Suppressor macrophage treated with lipopolysaccharide for 4 hours (primary cell): ENCODE data around the gene TBC1D14.

Experiments
- DNase-seq: peaks from one replicate; pipeline ENCODE4 v3.0.0-alpha.2; 2020

TBC1D14 gene

DNA sequence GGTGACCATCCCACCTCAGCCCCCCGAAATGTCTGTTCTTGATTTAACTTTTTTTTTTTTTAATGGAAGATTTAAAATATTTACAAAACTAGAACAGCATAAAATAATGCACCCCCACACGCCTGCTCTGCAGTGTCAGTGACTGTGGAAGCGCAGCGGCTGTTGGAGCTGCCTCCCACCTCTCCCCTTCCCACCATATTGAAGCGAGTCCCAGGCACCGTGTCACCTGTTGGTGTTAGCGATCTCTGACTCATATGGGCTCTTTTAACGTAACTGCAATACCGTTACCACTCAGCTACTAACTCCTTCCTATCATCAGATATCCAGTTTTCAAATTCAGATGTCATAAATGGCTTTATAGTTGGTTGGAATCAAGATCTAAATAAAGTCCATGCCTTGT, 116.5 kb downstream of the TBC1D14 start:
- DNase-seq, result no peak

DNA sequence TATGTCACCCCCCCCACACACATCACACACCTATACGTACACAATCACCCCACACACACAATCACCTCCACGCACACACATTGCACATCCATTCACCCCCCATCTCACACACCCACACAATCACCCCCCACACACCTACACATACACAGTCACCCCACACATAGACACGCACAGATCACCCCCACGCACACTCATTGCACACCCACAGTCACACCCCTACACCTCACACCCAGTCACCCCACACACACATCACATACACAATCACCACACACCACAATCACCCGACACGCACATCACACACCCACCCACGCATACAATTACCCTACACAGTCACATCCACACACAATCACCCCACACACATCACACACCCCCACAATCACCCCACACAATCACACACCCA, 117.7 kb downstream of the TBC1D14 start:
- DNase-seq, result no peak

DNA sequence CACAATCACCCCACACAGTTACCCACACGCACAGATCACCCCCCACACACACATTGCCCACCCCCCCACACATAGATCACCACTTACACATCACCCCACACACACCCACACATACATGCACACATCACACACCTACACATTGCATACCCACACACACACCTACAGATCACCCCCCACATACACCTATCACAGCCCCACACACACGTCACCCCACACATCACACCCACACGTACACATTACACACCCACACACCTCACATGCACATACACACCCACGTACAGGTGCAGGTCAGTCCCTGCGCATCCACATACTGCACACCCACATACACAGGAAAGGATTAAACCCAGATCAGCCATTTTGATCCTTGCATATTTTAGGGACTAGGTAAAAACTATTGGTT, 118.3 kb downstream of the TBC1D14 start:
- DNase-seq, result no peak

DNA sequence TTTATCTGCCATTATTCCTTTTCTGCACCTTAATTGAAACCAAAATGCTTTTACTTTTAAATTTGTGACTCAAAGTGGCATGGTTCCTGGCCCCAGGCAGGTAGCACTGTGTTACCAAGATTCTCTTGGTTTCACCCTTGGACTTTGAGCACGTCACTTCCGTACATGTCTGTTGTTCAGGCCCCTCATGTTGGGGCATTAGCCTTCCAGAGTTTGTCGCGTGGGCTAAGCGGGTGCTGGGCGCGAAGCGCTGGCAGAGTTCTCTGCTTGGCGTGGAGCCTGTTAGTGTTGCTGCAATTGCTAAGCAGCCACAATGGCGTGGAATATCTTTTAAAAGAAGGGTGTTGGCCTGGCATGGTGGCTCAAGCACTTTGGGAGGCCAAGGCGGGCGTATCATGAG, 119.6 kb downstream of the TBC1D14 start:
- no peak for DNase-seq

DNA sequence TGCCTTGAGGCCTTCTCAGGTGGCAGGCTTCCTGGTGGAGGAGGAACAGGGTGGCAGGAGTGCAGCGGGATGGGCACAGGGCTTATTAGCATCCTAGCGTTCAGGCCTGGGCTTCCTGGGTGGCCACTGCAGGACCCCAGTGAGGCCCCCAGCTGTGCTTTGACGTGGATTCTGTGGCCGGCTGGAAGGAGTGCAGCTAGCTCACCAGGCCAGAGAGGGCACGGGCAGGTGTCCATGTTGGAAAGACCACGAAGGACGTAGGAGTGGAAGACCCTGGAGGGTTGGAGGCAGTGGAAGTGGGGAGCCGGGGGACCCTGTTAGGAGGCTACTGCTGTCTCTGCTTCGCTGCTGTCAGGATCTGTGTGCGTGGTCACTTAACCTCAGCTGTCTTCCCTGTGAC, 120.3 kb downstream of the TBC1D14 start:
- no peak for DNase-seq

DNA sequence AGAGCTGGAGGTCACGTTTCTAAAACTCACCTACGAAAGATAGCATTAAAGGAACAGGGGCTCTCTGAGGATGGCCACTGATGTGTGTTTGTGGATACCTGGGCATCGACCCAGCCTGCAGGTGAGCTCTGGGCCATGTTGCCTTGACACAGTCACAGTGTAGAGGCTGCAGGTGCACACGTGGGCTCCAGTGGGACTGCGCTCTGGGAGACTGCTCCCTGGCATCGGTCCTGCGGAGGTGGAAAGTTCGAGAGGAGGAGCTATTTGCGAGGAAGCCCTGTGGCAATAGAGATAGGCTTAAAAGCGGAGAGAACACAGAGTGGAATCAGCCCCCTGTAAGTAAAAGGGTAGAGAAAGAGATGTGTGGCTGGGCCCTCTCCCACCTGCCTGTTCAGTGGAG, 121.2 kb downstream of the TBC1D14 start:
- no peak for DNase-seq

DNA sequence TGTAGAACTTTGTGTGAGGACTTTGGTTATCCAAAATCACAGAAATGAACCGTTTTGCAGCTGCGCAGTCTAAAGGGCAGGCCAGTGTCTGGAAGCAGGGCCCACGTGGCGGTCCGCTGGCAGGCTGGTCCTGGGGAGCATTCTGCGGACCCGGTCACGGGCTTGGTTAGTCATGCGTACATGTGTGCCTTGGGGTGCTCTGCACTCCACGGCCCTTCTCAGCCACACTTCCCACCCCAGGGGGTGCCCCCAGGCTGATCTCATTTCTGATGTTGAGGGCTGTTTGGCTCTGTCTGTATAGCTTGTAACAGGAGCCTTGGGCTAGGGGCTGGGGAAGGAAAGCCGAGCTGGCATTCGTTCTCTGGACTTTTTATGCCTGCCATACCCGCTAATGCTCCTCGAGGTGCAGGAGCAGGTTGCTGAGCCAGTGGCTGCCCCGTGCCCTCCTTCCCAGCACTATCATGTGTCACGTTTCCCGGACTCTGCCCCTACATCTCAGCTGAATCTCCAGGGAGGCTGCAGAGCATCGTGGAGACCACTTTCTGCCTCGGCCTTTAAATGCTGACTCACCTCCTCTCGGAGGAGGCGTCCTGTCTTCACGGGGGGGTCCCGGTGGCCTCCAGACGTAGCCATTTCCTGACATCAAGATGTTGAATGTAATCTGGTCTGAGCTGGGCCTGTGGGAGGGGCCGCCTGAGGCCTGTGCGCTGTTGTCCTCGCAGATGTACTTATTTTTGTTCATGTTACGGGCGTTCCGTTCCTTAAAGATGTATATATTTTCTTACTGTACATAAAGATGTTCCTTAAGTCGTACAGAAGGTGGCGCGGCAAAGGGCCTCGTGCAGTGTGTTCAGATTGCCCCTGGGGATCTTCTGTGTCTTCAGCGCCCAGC, 122.2 kb downstream of the TBC1D14 start:
- no peak for DNase-seq

DNA sequence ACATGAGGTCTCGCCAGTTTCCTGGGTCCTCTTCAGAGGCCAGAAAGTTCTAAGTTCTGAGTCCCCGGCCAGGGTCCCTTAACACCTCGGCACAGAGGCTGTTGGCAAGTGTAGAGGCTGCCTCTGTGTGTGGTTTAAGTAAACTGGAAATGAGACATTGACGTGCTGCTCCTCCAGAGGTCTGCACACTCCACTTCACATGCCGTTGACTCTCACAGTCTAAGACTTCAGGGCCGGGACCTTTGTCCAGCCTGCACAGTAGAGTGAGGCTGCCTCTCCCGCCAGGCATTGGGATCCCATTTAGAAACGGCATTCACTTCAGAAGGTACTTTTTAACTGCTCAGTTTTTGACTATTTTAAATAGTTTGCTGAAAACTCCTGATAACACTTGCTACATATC, 123.0 kb downstream of the TBC1D14 start:
- no peak for DNase-seq

DNA sequence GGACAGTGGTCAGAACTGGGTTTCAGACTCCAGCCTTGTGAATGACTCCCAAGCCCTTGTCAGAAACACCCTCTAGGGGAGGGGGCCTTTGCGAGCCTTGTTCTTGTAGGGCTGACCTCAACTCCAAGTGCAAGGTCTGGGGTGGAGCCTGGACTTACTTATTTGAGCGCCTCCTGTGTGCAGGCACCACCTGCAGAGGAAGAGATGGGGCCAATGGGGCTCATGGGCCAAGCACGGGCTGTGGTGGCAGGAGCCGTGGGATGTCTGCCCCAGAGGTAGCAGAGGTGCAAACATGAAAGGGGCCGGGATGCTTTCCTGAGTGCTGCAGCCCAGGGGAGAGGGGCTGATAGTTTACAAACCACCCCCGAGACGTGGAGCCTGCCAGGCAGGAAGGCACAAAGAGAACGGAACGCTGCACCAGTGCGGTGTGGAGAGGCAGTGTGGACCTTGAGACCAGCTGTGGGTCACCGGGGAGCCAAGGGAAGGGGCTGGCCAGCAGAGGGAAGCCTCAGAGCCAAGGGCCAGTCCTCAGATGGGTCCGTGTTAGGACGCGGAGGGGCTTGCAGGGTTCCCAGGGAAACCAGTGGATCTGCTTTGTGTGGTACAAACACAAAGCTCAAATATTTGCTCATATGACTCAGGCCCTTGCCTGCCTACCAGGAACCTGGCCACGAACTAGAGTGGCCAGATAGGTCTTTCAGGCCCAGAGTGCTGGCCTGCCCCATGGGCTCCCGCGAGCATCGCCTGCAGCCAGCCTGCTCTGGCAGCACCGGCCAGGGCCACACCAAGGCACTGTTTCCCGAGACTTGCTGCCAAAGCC, 124.8 kb downstream of the TBC1D14 start:
- no peak for DNase-seq

DNA sequence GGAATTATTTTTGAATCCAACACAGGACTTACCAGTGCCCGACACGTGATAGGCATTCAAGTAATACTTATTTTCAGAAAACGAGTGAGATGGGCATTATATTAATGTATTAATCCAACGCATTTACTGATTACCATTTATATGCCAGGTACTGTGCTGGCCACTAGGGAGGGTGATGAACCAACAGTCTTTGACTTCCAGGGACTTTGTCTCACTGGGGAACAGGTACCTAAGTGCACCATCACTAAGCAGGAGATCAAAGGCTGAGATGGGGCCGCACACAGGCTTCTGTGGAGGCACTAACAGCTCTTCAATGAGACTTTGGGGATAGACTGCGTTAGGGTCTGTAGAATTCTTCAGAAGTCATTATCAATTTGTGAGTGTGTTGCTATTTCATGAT, 127.8 kb downstream of the TBC1D14 start:
- no peak for DNase-seq

DNA sequence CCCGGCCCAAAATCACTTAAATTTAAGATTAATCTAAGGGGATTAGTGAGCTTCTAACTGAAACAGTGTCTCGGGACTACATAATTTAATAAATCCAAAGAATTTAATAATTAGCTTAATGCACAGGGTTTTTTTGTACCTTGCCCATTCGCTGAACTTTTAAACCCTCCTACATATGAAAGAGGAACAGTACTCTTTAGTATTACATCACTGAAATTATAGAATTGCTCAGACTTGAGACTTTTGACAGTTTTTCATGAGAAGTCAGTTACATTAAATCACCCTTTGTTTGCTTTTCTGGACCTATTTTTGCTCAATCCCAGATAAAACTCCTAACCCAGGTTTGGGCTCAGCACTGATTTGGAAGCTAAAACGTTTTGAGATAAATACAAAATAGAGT, 131.1 kb downstream of the TBC1D14 start:
- peak; percentile 52 for DNase-seq

DNA sequence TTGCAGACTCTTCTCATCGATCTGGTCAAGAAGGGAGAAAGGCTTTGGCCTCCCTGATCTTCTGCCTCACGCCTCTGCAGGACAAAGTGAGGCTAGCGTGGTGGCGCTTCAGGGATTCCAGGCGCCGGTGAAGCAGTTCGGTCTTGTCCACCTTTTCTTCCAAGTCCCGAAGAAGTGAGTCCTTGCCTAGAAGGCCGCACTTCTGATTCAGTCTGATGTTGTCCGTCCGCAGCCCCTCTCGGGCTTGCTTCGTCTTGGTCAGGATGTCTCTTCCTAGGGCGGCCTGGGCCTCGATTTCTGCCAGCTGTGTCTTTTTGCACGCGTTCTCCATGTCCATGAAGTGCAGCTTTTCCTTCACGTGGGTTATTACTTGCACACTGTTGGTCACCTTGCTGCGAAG, 131.6 kb downstream of the TBC1D14 start:
- DNase-seq, result no peak

DNA sequence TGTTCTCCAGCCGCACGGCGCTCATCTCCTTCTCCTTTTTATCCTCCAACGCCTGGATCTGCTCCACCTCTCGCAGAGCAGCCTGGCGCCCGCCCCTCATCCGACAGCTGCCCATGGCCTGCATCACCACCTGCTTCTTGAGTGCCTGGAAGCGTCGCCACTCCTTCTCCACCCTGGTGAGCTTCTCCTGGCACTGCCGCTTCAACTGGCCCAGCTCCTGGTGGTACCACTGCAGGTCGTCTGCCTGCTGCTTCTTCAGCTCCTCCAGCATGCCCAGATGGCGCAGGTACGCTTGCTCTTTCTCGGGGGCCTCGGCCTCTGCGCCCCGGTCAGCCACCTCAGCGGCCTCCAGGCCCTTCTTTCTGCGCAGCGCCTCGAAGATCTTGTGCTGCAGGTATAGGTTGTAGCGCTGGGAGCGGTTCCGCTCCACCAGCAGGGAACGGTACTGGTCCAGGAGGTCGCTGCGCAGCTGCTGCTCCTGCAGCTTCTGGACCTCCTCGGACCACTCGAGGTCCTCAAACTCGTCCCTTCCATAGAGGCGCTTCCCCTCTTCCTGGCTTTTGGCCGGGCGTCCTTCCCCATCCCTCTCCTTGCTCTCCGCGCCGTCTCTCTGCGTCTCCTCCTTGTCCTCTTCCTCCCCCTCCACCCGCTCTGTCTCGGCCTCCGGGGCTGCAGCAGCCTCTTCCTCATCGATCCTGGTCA, 132.3 kb downstream of the TBC1D14 start:
- no peak for DNase-seq

DNA sequence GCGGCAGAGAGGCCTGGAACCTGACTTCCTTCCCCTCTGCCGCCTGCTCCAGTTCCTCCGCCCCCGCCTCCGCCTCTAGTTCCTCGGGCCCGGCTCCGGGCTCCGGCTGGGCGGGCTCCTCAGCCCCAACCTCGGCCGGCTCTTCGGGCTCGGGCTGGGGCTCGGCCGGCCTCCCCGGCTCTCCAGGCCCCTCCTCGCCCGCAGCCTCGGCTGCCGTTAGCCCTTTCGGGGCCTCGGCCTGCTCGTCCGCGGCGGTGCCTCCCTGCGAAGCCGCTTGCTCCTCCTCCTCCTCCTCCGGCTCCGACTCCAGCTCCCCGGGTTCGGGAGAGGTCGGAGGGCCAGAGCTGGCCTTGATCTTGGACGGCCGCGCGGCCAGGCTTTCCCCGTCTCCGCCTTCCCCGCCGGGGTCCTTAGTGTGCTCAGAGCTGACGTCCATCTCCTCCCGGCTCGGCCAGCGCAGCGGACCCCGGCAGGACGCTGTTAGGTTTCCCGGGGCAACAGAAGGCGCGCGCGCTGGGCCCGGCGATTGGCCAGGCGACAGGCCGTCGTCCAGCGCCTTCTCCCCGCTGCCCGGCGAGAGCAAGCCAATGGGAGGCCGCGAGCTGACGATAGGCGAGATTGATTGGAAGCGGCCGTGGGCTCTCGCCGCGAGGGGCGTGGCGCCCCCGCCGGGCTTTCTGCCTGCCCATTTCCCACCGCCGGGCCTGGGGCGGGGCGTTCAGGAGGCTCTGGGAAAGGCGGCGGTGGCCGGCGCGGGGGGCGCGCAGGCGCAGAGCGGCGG, 133.1 kb downstream of the TBC1D14 start:
- DNase-seq, result peak; percentile 99

DNA sequence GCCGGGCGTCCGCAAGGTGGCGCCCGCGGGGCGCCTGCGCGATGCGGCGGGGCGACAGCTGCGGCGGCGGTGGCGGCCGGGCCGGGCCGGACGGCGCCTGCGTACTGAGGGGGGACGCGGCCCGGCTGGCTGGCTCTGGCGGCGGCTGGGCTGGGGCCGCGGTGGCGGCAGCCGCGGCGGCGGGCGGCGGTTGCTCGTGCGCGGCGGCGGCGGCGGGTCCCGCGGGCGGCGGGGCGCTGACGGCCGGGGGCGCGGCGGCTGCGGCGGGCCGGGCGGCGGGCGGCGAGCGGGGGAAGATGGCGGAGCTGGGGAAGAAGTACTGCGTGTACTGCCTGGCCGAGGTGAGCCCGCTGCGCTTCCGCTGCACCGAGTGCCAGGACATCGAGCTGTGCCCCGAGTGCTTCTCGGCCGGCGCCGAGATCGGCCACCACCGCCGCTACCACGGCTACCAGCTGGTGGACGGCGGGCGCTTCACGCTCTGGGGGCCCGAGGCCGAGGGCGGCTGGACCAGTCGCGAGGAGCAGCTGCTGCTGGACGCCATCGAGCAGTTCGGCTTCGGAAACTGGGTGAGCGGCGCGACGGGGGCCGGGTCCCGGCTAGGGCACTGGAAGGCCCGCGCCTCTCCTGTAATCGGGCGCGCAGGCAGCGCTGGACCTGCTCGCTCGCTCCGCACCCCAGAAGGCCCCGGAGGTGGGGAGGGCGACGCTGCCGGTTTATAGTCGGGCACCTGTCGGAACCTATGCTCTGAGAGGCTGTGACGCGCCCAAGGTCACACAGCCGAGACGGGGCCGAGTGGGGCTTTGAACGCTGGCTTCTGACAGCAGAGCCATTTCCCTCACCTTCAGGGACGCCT, 133.9 kb downstream of the TBC1D14 start, which contains the start of gene TADA2B:
Gene TADA2B (plus strand): TSS at position 89 of the 853 bp plus-strand sequence. CDS start 208 bp downstream, at position 297.
- DNase-seq, result no peak

DNA sequence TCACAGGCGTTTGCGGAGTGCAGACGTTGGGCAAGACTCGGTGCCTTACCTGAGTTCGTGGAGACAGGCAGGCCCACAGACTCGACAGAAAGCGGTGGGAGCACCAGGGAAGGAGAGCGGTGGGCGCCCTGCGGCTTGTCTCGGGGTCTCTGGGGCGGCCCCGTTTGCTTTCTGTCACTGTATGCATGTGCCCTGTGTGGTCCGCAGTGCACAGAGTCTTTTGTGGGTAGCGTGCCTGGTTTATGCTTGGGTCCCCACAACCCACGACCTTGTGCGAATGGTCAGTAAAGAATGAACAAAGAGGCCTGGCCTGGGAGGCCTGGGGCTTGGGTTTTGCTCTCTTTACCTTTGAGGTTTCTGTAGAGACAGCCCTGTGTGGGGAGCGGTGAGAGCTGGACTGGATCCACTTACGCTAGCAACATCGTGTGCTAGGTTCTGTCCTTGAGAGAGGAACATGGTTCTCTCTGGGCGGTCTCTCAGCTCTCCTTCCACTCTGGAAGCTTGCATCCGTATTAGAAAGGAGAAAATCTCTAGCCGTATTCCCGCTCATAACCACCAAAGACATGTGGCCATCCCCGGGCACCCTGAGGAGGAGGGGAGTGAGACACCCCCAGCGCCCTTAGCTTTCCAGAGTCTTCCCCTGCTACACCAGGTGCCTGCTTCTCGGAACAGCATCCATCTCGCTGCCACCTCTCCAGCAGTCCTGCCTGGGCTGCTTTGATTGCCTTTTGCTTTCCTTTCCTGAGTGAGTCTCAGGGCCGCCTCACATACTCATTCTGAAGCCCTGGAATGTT, 134.7 kb downstream of the TBC1D14 start:
- DNase-seq, result no peak

DNA sequence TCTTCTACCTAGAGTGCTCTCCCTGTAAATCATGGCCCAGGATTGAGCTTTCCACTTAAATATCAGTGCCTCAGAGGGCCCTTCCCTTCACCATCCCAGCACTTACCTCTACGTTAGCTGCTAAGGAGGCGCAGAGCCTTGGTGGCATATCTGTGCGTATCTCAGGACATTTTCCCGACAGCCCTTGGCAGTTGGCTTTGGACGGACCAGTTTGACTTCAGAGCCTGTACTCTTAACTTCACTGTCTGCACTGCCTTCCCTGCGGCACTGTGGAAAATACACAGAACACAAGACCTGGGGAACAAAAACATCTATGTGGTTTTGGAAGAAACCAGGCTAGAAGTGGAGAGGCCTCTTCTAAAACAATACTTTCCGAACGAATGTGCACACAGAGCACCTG, 135.9 kb downstream of the TBC1D14 start:
- no peak for DNase-seq

DNA sequence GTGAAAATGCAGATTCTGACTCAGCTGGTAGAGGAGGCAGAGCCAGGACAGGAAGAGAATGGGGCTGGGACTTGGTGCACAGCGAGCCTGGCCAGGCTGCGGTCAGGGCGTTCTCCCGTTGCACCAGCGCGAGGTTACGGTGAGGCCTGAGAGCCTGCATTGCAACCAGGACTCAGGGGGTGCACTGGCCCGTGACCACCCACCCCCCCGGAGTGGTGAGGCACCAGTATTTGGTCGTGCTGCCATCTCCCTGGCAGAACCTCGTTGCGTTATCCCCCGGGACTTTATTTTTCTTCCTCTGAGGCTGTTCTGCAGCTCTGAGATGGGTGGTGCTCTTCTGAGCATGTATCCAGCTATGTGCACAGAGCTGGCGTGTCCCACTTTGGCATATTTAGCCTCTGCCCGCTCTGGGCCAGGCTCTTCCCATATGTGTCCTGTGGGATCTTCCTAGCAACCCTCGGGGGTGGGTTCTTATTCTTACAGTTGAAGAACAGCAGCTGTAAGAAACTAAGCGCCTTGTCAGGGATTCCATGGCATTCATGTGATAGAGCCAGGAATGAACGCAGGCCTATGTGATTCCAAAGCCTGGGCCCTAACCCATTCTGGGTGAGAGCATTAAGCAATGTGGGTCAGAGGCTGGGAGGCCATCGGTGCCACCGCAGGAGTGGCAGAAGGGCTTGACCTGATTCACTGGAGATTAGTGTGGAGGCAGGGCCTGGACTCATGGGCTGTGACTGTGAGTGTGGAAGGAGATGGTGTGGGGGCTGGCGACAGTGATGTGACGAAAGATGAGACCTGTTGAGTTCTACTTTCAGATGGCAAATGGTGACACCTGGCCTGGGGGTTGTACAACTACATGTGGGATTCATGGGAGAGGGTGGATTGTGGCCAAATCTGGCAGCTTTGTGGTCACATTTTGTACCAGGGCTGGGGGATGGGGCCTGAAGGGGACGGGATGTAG, 136.6 kb downstream of the TBC1D14 start:
- DNase-seq, result no peak

DNA sequence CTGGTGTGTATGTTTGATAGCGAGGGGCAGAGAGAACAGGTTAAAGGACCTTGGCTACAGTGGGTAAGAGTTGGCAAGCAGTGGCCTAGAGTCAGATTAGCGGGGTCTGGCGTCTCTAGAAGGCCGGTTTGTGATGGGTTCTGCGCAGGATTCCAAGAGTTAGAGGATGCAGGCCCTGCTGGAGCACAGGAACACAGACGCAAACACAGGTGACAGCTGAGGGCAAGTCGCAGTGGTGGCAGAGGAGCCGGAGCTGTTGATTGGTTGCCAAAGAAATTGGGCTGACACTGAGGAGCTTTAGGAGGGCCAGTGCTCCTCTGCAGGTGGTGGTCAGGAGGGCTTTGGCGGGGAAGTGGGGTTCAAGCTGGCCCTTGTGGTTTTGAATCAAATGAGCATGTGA, 137.3 kb downstream of the TBC1D14 start:
- no peak for DNase-seq
